Germinal center (tissue), 1 donor: Measurements from ENCODE around the gene PAQR7.

Experiments used
- DNase-seq: peaks from one replicate; pipeline ENCODE4 v3.0.0; 2012; ENCODE audit warnings: mixed read lengths, low spot score

Gene PAQR7

GRCh38 chr1:25815208-25816111 lies 60.0 kb downstream of the PAQR7 start:
- no peak for DNase-seq

- DNase-seq, result no peak
These were observed 60.9 kb downstream of the PAQR7 start for GRCh38 chr1:25814549-25815087.

- DNase-seq, result no peak
These were observed 61.6 kb downstream of the PAQR7 start for GRCh38 chr1:25813734-25814471.

GRCh38 chr1:25813071-25813733 lies 62.3 kb downstream of the PAQR7 start:
- DNase-seq, result no peak
